Trophoblast cell (in vitro differentiated cells and primary cell): ENCODE results near the gene ELOVL4.

Experiments
- DNase-seq, 2 donors: peaks; one replicate each; pipeline ENCODE4 v3.0.0-alpha.2; 2016
- H2AFZ ChIP-seq: 2 replicates; pipeline ENCODE4 v1.6.1; 2013; ENCODE audit warnings: low read length, moderate library complexity, mild to moderate bottlenecking; ENCODE audit not compliant: insufficient read depth, poor library complexity
- H2AK5ac ChIP-seq: 2 replicates; pipeline ENCODE4 v1.6.1; 2013; ENCODE audit warnings: mild to moderate bottlenecking, low read length
- H2BK120ac ChIP-seq: 2 replicates; pipeline ENCODE4 v1.6.1; 2013; ENCODE audit warnings: low read length, mild to moderate bottlenecking, moderate library complexity; ENCODE audit not compliant: insufficient read depth, poor library complexity
- H2BK12ac ChIP-seq: 2 replicates; pipeline ENCODE4 v1.6.1; 2013; ENCODE audit warnings: mild to moderate bottlenecking, low read length, moderate library complexity
- H2BK5ac ChIP-seq: 2 replicates; pipeline ENCODE4 v1.6.1; 2013; ENCODE audit warnings: low read length, low read depth, moderate library complexity, mild to moderate bottlenecking; ENCODE audit not compliant: poor library complexity
- H3K14ac ChIP-seq: 2 replicates; pipeline ENCODE4 v1.6.1; 2013; ENCODE audit warnings: mild to moderate bottlenecking, low read length
- H3K18ac ChIP-seq: 2 replicates; pipeline ENCODE4 v1.6.1; 2013; ENCODE audit warnings: mild to moderate bottlenecking, low read length
- H3K23ac ChIP-seq: 2 replicates; pipeline ENCODE4 v1.6.1; 2013; ENCODE audit warnings: low read length
- H3K27ac ChIP-seq: 2 replicates; pipeline ENCODE4 v1.5.1; 2013; ENCODE audit warnings: low read depth, mild to moderate bottlenecking, inconsistent platforms, low read length, moderate library complexity
- H3K27me3 ChIP-seq: 2 replicates; pipeline ENCODE4 v1.6.1; 2013; ENCODE audit warnings: inconsistent platforms, mild to moderate bottlenecking, low read length, moderate library complexity; ENCODE audit not compliant: insufficient read depth
- H3K36me3 ChIP-seq, 2 experiments: 1 replicate in 1 of 2; 2 replicates in 1 of 2; pipeline ENCODE4 v1.6.1; 2013; ENCODE audit warnings: low read length in 2 of 2, mild to moderate bottlenecking in 2 of 2, moderate library complexity in 1 of 2; ENCODE audit not compliant: insufficient read depth in 2 of 2, control insufficient read depth in 1 of 2
- H3K4ac ChIP-seq: 2 replicates; pipeline ENCODE4 v1.6.1; 2013; ENCODE audit warnings: low read depth, mild to moderate bottlenecking, low read length, moderate library complexity
- H3K4me1 ChIP-seq, 2 experiments: 1 replicate in 1 of 2; 2 replicates in 1 of 2; pipeline ENCODE4 v1.6.1; 2013; ENCODE audit warnings: low read length in 2 of 2, mild to moderate bottlenecking in 2 of 2, moderate library complexity in 1 of 2; ENCODE audit not compliant: insufficient read depth in 2 of 2, control insufficient read depth in 1 of 2
- H3K4me2 ChIP-seq: 2 replicates; pipeline ENCODE4 v1.6.1; 2013; ENCODE audit warnings: inconsistent platforms, mild to moderate bottlenecking, low read length, moderate library complexity
- H3K4me3 ChIP-seq: 2 replicates; pipeline ENCODE4 v1.5.1; 2013; ENCODE audit warnings: mild to moderate bottlenecking, low read depth, low read length, inconsistent platforms
- H3K79me1 ChIP-seq: one replicate; pipeline ENCODE4 v1.6.1; 2013; ENCODE audit warnings: low read length
- H3K79me2 ChIP-seq: 2 replicates; pipeline ENCODE4 v1.6.1; 2013; ENCODE audit warnings: low read length, mild to moderate bottlenecking; ENCODE audit not compliant: control insufficient read depth, insufficient read depth, poor library complexity
- H3K9ac ChIP-seq: 2 replicates; pipeline ENCODE4 v1.6.1; 2013; ENCODE audit warnings: mild to moderate bottlenecking, low read length
- H3K9me3 ChIP-seq: 2 replicates; pipeline ENCODE4 v1.6.1; 2013; ENCODE audit warnings: low read depth, mild to moderate bottlenecking, control low read depth, inconsistent platforms, low read length; ENCODE audit not compliant: insufficient read depth
- H4K12ac ChIP-seq: 2 replicates; pipeline ENCODE4 v1.6.1; 2013; ENCODE audit warnings: low read depth, mild to moderate bottlenecking, low read length, moderate library complexity
- H4K8ac ChIP-seq: 2 replicates; pipeline ENCODE4 v1.6.1; 2013; ENCODE audit warnings: low read depth, mild to moderate bottlenecking, low read length, moderate library complexity
- H4K91ac ChIP-seq: one replicate; pipeline ENCODE4 v1.6.1; 2013; ENCODE audit warnings: low read depth, mild to moderate bottlenecking, low read length, moderate library complexity
- WGBS: extraction: QIAGEN DNeasy Blood & Tissue Kit; methylation state at CpG from one replicate; pipeline ENCODE4 v1.1.7; 2013; ENCODE audit warnings: missing lambda C conversion rate; ENCODE audit not compliant: insufficient read length, insufficient coverage; ENCODE audit errors: extremely low coverage; 5-methylcytosine and 5-hydroxymethylcytosine counted together

ELOVL4 gene

GRCh38 chr6:79927758-79928157 is 19.6 kb downstream of the ELOVL4 start:
- no CpG with 5 or more reads among the region's 3 CpGs for WGBS
- Histone ChIP-seq H4K12ac (no peak overlapping the region), H3K27me3 (no peaks in the 10 kb centered on the region), H4K91ac (no peak overlapping the region), H3K14ac (no peak overlapping the region), H2BK120ac (no peak overlapping the region), H2BK12ac (no peak overlapping the region), H3K23ac (no peak overlapping the region), H2BK5ac (no peak overlapping the region), H3K27ac (no peak overlapping the region), H2AFZ (no peak overlapping the region), H3K9ac (no peak overlapping the region), H3K18ac (no peak overlapping the region), H3K9me3 (no peaks in the 10 kb centered on the region), H3K4me2 (no peak overlapping the region), H3K4me1 (no peaks in the 10 kb centered on the region), H3K36me3 (no peaks in the 10 kb centered on the region), H2AK5ac (no peak overlapping the region), H4K8ac (no peak overlapping the region), H3K79me2 (no peaks in the 10 kb centered on the region), H3K4ac (no peak overlapping the region), H3K4me3 (no peak overlapping the region), H3K79me1 (no peaks in the 10 kb centered on the region)
- no peak for DNase-seq

GRCh38 chr6:79923270-79923669 is 24.1 kb downstream of the ELOVL4 start:
- Histone ChIP-seq H4K91ac (no peak overlapping the region), H3K27ac (no peak overlapping the region), H2BK5ac (no peak overlapping the region), H3K4me1 (no peaks in the 10 kb centered on the region), H3K4ac (no peak overlapping the region), H2AK5ac (no peak overlapping the region), H3K79me1 (no peaks in the 10 kb centered on the region), H4K8ac (no peak overlapping the region), H3K36me3 (no peaks in the 10 kb centered on the region), H2BK120ac (no peak overlapping the region), H3K14ac (no peak overlapping the region), H3K4me2 (no peak overlapping the region), H3K18ac (no peak overlapping the region), H4K12ac (no peak overlapping the region), H3K79me2 (no peaks in the 10 kb centered on the region), H3K27me3 (no peaks in the 10 kb centered on the region), H3K4me3 (no peak overlapping the region), H3K9ac (no peak overlapping the region), H3K23ac (no peak overlapping the region), H3K9me3 (no peaks in the 10 kb centered on the region), H2BK12ac (no peak overlapping the region), H2AFZ (no peak overlapping the region)
- DNase-seq = no peak
- WGBS = no CpG with 5 or more reads among the region's 2 CpGs

GRCh38 chr6:79922018-79922417 is 25.3 kb downstream of the ELOVL4 start:
- Histone ChIP-seq H3K79me1 (no peaks in the 10 kb centered on the region), H3K27ac (no peak overlapping the region)
- no CpG with 5 or more reads among the region's 1 CpG for WGBS

GRCh38 chr6:79913369-79913768 is 34.0 kb downstream of the ELOVL4 start:
- no peaks in the 10 kb centered on the region for H3K9me3 ChIP-seq
- no CpG with 5 or more reads among the region's 2 CpGs for WGBS
- H3K18ac ChIP-seq = no peak overlapping the region

More at GRCh38 chr6:79922018-79922417, 25.3 kb downstream of the ELOVL4 start:
- Histone ChIP-seq H2AK5ac (no peak overlapping the region), H4K12ac (no peak overlapping the region), H3K23ac (no peak overlapping the region), H2BK5ac (no peak overlapping the region), H3K4ac (no peak overlapping the region), H3K9ac (no peak overlapping the region), H3K4me2 (no peak overlapping the region), H3K79me2 (no peaks in the 10 kb centered on the region), H3K14ac (no peak overlapping the region), H2BK120ac (no peak overlapping the region), H3K18ac (no peak overlapping the region), H2AFZ (no peak overlapping the region), H3K9me3 (no peaks in the 10 kb centered on the region), H2BK12ac (no peak overlapping the region), H3K36me3 (no peaks in the 10 kb centered on the region), H3K4me3 (no peak overlapping the region), H3K27me3 (no peaks in the 10 kb centered on the region), H4K91ac (no peak overlapping the region), H3K4me1 (no peaks in the 10 kb centered on the region), H4K8ac (no peak overlapping the region)
- no peak for DNase-seq

More at GRCh38 chr6:79913369-79913768, 34.0 kb downstream of the ELOVL4 start:
- Histone ChIP-seq H2BK120ac (no peak overlapping the region), H3K4me1 (no peaks in the 10 kb centered on the region), H3K27ac (no peak overlapping the region), H3K14ac (no peak overlapping the region), H4K91ac (no peak overlapping the region), H2AK5ac (no peak overlapping the region), H3K4me3 (no peak overlapping the region), H3K79me1 (no peaks in the 10 kb centered on the region), H3K27me3 (no peaks in the 10 kb centered on the region), H4K8ac (no peak overlapping the region), H4K12ac (no peak overlapping the region), H2AFZ (no peak overlapping the region), H3K36me3 (no peaks in the 10 kb centered on the region), H3K23ac (no peak overlapping the region), H3K79me2 (no peaks in the 10 kb centered on the region), H3K4me2 (no peak overlapping the region), H3K4ac (no peak overlapping the region), H3K9ac (no peak overlapping the region), H2BK12ac (no peak overlapping the region), H2BK5ac (no peak overlapping the region)
- no peak for DNase-seq
